Epithelial cell of proximal tubule (primary cell): Measurements from ENCODE around the gene SRSF3. TPM values are rescaled to one million over a fixed set of nuclear protein-coding genes. Genes with fewer than 3 reads are reported as not detected.
A peak's percentile ranks its signal among the peaks of the same experiment; 100 is the strongest.
"Not testable (repeated sequence)": the region's sequence is repeated elsewhere in the genome, so short reads cannot be mapped to it uniquely, and the experiment has no call there.

Experiments used
- DNase-seq: peaks from one replicate; pipeline ENCODE4 v3.0.0-alpha.2; 2011; ENCODE audit warnings: low read depth
- H3K4me3 ChIP-seq: 2 replicates; pipeline ENCODE4 v1.5.1; 2011; ENCODE audit warnings: low read depth, mild to moderate bottlenecking, low read length
- CTCF ChIP-seq: conservative IDR thresholded peaks from 2 replicates; pipeline ENCODE4 v1.5.1; 2012; ENCODE audit warnings: low read depth, mild to moderate bottlenecking, low read length
- total RNA-seq: library from RNA; depleted of rRNA; stranded (reverse); fragments of >200 nt; gene quantifications from 2 replicates; pipeline ENCODE4 v1.2.3, GENCODE V29; 2015

The SRSF3 gene
- total RNA-seq, 1 donor from 2014 or later, result 453 TPM

- no peak overlapping the region for H3K4me3 ChIP-seq
- no peak for TF ChIP-seq CTCF
- no peak for DNase-seq
Measured at GRCh38 chr6:36610041-36610955, 16.1 kb downstream of the SRSF3 start.

GRCh38 chr6:36610956-36611336, 16.8 kb downstream of the SRSF3 start:
- no peak overlapping the region for H3K4me3 ChIP-seq
- TF ChIP-seq CTCF, result no peak
- DNase-seq, result no peak

GRCh38 chr6:36611679-36612078, 17.5 kb downstream of the SRSF3 start:
- DNase-seq, H3K4me3 ChIP-seq: not testable (repeated sequence)

GRCh38 chr6:36612101-36612625, 18.0 kb downstream of the SRSF3 start:
- no peak for DNase-seq
- no peak for TF ChIP-seq CTCF
- H3K4me3 ChIP-seq, result no peak overlapping the region

- TF ChIP-seq CTCF, result no peak
- no peak for DNase-seq
- no peak overlapping the region for H3K4me3 ChIP-seq
Measured at GRCh38 chr6:36613200-36613995, 19.2 kb downstream of the SRSF3 start.

GRCh38 chr6:36615018-36615761, 21.0 kb downstream of the SRSF3 start:
- H3K4me3 ChIP-seq, result no peak overlapping the region
- no peak for DNase-seq
- peak; percentile 81 for TF ChIP-seq CTCF
